ENCODE data around the gene IDI2. TPM values are rescaled to one million over a fixed set of nuclear protein-coding genes. Genes with fewer than 3 reads are reported as not detected.

Gene IDI2
- total and polyA plus RNA-seq, 2 of the 13 experiments (the other 11 are each of a cell fraction or from before 2014, with no cell fraction given), result not detected

- no peak for TF ChIP-seq KLF11 (CRISPR knock-in tag; IDR thresholded peaks at IDR 0.05)
- TF ChIP-seq ARID5B (CRISPR knock-in tag; IDR thresholded peaks at IDR 0.05), result no peak
- no peak for TF ChIP-seq MTERF4 (CRISPR knock-in tag; IDR thresholded peaks at IDR 0.05)
- TF ChIP-seq DNMT3B (CRISPR knock-in tag; conservative IDR thresholded peaks at IDR 0.05), result no peak
- no peak for TF ChIP-seq HES4 (CRISPR knock-in tag; IDR thresholded peaks at IDR 0.05; ENCODE audit: borderline replicate concordance)
- TF ChIP-seq ZNF441 (CRISPR knock-in tag; IDR thresholded peaks at IDR 0.05; ENCODE audit: borderline replicate concordance), result no peak
- no peak for TF ChIP-seq KDM3A (CRISPR knock-in tag; IDR thresholded peaks at IDR 0.05; ENCODE audit: low read depth)
- no peak for TF ChIP-seq ZNF234 (CRISPR knock-in tag; conservative IDR thresholded peaks at IDR 0.05)
- TF ChIP-seq SAFB2 (CRISPR knock-in tag; IDR thresholded peaks at IDR 0.05; ENCODE audit: borderline replicate concordance, low read depth), result no peak
These were observed 38.6 kb downstream of the IDI2 start (continued) for GRCh38 chr10:986881-987619.
